ENCODE measurements around the gene LHFPL6.

- TF ChIP-seq CTCF (IDR thresholded peaks at IDR 0.05) (no peak), EZH2 (IDR thresholded peaks at IDR 0.05) (no peak)
Measured at GRCh38 chr13:39407786-39408185, 195.2 kb downstream of the LHFPL6 start.
